A549 (cell line): ENCODE results near the gene MRPS22.
A peak's percentile ranks its signal among the peaks of the same experiment; 100 is the strongest.

Source experiments
- CHD4 ChIP-seq: fragments of 200-600 bp; sonication (generic); IDR thresholded peaks from 2 replicates; pipeline ENCODE4 v1.6.1; 2016; ENCODE audit warnings: antibody characterized with exemption, mild to moderate bottlenecking, borderline replicate concordance
- CTCF ChIP-seq: fragments of >200 bp; sonication (Bioruptor Twin); formaldehyde crosslinking; IDR thresholded peaks from 3 replicates; pipeline ENCODE4 v1.5.1; 2016
- EP300 ChIP-seq, 2 experiments: fragments of >200 bp; sonication (Bioruptor Twin); formaldehyde crosslinking; IDR thresholded peaks; 2 replicates in 1 of 2; 3 replicates in 1 of 2; pipeline ENCODE4 v1.6.1; 2016 to 2017
- HDAC2 ChIP-seq: fragments of 200-600 bp; sonication (generic); IDR thresholded peaks from 2 replicates; pipeline ENCODE4 v1.6.1; 2016
- JUN ChIP-seq, 2 experiments: fragments of >200 bp; sonication (Bioruptor Twin); formaldehyde crosslinking; IDR thresholded peaks; 2 replicates in 1 of 2; 3 replicates in 1 of 2; pipeline ENCODE4 v1.6.1; 2016 to 2017
- MAX ChIP-seq: IDR thresholded peaks from 2 replicates; pipeline ENCODE4 v1.6.1; 2012
- MYC ChIP-seq: IDR thresholded peaks from 2 replicates; pipeline ENCODE4 v1.6.1; 2012; ENCODE audit warnings: mild to moderate bottlenecking, inconsistent platforms, low read length, improper control_type of control experiment, borderline replicate concordance
- PHF8 ChIP-seq: fragments of 200-600 bp; sonication (generic); IDR thresholded peaks from 2 replicates; pipeline ENCODE4 v1.6.1; 2016; ENCODE audit warnings: low read depth, mild to moderate bottlenecking, antibody characterized with exemption, moderate library complexity, borderline replicate concordance
- POLR2A ChIP-seq: IDR thresholded peaks from 2 replicates; pipeline ENCODE4 v1.6.1; 2012; ENCODE audit warnings: mild to moderate bottlenecking, low read length
- RFX5 ChIP-seq: fragments of 450-650 bp; IDR thresholded peaks from 2 replicates; pipeline ENCODE4 v1.7.1; 2014; ENCODE audit warnings: antibody characterized with exemption, mild to moderate bottlenecking, moderate library complexity
- RNF2 ChIP-seq: fragments of 200-600 bp; sonication (generic); IDR thresholded peaks from 2 replicates; pipeline ENCODE4 v1.6.1; 2016; ENCODE audit warnings: low read depth, mild to moderate bottlenecking, antibody characterized with exemption, moderate library complexity, borderline replicate concordance
- SMC3 ChIP-seq: fragments of >200 bp; sonication (Bioruptor Twin); formaldehyde crosslinking; IDR thresholded peaks from 3 replicates; pipeline ENCODE4 v1.6.1; 2018; ENCODE audit warnings: inconsistent platforms
- ZFP36 ChIP-seq: fragments of 450-650 bp; IDR thresholded peaks from 2 replicates; pipeline ENCODE4 v1.6.1; 2014; ENCODE audit warnings: borderline replicate concordance; ENCODE audit not compliant: partially characterized antibody

- TF ChIP-seq MAX (peak; percentile 45; the same call in 1 of the 2 replicates), CTCF (no peak), ZFP36 (no peak), RNF2 (no peak), CHD4 (no peak), SMC3 (no peak), EP300 (IDR thresholded peaks at IDR 0.05) (no peak), JUN (IDR thresholded peaks at IDR 0.05) (peak; percentile 56 to 61; a peak in 3 of 5 replicates), PHF8 (peak; percentile 66; the same call in 1 of the 2 replicates), POLR2A (peak; percentile 40), HDAC2 (0 out of 2 replicates have a peak, but pooled peaks have one; percentile 56), MYC (no peak), RFX5 (no peak)
Measured at GRCh38 chr3:139343895-139344856, at the start of gene MRPS22.
